Measurements from ENCODE around the gene PLAAT3. TPM values are rescaled to one million over a fixed set of nuclear protein-coding genes. Genes with fewer than 3 reads are reported as not detected.
"Not testable (repeated sequence)": the region's sequence is repeated elsewhere in the genome, so short reads cannot be mapped to it uniquely, and the experiment has no call there.

The PLAAT3 gene
- polyA plus RNA-seq, 1 of the 3 experiments (the other 2 are of a cell fraction), result 44.0 TPM

DNA sequence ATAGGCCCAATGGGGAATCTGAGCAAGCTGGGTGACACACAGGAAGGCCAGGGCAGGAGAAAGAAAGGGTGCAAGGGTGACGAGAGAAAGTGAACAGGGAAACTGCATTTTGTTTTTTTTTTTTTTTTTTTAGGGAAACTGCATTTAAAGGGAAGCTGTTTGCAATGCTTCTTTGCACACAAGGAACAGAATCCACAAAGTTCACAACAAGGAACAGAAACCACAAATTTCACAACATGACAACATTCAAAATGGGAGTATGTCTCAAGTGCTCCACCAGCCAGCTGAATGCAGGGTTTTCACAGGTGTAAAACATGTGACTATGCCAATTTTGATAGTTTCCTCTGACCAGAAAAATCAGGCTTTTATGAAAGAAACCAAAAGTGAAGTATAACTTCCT is 6.8 kb upstream of the PLAAT3 start:
- no peak for DNase-seq
- Histone ChIP-seq H3K36me3 (replicated peaks in 1 of 2; ENCODE audit: control insufficient read depth in 1 of 2, insufficient read depth in 2 of 2, low read length in 1 of 2) (no peaks in the 10 kb centered on the region), H3K4me2 (no peak overlapping the region), H3K9ac (no peak overlapping the region), H3F3A (replicated peaks; ENCODE audit: insufficient read depth) (peaks cover 7% of the 10 kb centered on the region), H4K20me1 (ENCODE audit: insufficient read depth) (no peaks in the 10 kb centered on the region), H3K27me3 (ENCODE audit: insufficient read depth) (no peaks in the 10 kb centered on the region), H2AFZ (ENCODE audit: low read depth) (no peak overlapping the region), H3K9me2 (no peaks in the 10 kb centered on the region), H3K79me2 (ENCODE audit: insufficient read depth) (no peaks in the 10 kb centered on the region), H3K9me3 (no peaks in the 10 kb centered on the region), H3K4me1 (ENCODE audit: control insufficient read depth in 1 of 2, insufficient read depth in 2 of 2, low read depth in 1 of 2, low read length in 1 of 2) (peaks cover 0 to 17% of the 10 kb centered on the region in 2 experiments; a peak in 2 of 4 replicates), H3K4me3 (ENCODE audit: low read depth in 2 of 2, low read length in 1 of 2) (no peak overlapping the region), H3K27ac (ENCODE audit: low read depth in 2 of 2, low read length in 1 of 2) (no peak overlapping the region)
- WGBS (ENCODE audit: low lambda C conversion rate), result 94% methylated on average over 1 of the region's 1 CpG
- ChIA-PET POLR2A (no interaction called here), CTCF (interaction anchor here (1.3 to 3.0 kb wide), 2 partner anchors 18 to 142 kb away, joined by 7 to 12 read pairs; no protein-coding TSS in a partner anchor)
- TF ChIP-seq GABPA (IDR thresholded peaks at IDR 0.05; ENCODE audit: low read depth) (no peak), SMC3 (IDR thresholded peaks at IDR 0.05; ENCODE audit: low read depth, low read length) (no peak), POLR2AphosphoS5 (IDR thresholded peaks at IDR 0.05; ENCODE audit: low read depth, low read length) (no peak), TCF12 (IDR thresholded peaks at IDR 0.05) (no peak), FOSL2 (IDR thresholded peaks at IDR 0.05; ENCODE audit: borderline replicate concordance, low read depth) (no peak)

DNA sequence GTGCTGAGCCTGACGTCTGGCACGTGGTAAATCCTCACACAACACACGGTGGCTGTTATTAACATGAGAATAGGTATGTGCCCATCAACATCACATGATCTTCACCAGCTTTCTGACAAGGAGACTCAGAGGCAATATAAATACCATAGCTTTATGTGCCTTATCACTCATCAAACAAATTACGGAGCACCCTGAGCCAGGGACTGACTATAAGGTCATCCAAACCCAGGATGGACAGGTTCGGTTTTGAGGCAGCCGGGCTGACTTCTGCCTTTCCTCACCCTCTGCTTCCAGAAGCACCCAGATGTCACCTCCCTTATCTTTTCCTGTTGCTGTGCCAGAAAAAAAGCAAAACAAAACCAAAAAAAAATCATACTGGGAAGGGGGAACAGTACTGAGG is 5.7 kb upstream of the PLAAT3 start:
- no peaks in the 10 kb centered on the region for H3K79me2 ChIP-seq (ENCODE audit: insufficient read depth)
- H3K4me3 ChIP-seq (ENCODE audit: low read depth in 2 of 2, low read length in 1 of 2), result no peak overlapping the region
- H3K27ac ChIP-seq (ENCODE audit: low read depth in 2 of 2, low read length in 1 of 2), result no peak overlapping the region
- H4K20me1 ChIP-seq (ENCODE audit: insufficient read depth), result no peaks in the 10 kb centered on the region
- TF ChIP-seq, protein P1, sequence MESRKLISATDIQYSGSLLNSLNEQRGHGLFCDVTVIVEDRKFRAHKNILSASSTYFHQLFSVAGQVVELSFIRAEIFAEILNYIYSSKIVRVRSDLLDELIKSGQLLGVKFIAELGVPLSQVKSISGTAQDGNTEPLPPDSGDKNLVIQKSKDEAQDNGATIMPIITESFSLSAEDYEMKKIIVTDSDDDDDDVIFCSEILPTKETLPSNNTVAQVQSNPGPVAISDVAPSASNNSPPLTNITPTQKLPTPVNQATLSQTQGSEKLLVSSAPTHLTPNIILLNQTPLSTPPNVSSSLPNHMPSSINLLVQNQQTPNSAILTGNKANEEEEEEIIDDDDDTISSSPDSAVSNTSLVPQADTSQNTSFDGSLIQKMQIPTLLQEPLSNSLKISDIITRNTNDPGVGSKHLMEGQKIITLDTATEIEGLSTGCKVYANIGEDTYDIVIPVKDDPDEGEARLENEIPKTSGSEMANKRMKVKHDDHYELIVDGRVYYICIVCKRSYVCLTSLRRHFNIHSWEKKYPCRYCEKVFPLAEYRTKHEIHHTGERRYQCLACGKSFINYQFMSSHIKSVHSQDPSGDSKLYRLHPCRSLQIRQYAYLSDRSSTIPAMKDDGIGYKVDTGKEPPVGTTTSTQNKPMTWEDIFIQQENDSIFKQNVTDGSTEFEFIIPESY (IDR thresholded peaks at IDR 0.05; ENCODE audit: borderline replicate concordance, low read depth), result no peak
- no peak for TF ChIP-seq SIN3A (IDR thresholded peaks at IDR 0.05; ENCODE audit: borderline replicate concordance, low read depth, low read length)
- TF ChIP-seq FOSL2 (IDR thresholded peaks at IDR 0.05; ENCODE audit: borderline replicate concordance, low read depth), result no peak
- TF ChIP-seq NRF1 (IDR thresholded peaks at IDR 0.05; ENCODE audit: low read depth, low read length), result no peak
- no peak for TF ChIP-seq YY1 (IDR thresholded peaks at IDR 0.05; ENCODE audit: low read depth)
- TF ChIP-seq TCF12 (IDR thresholded peaks at IDR 0.05), result no peak
- TF ChIP-seq FOXM1 (IDR thresholded peaks at IDR 0.05; ENCODE audit: low read depth), result no peak
- TF ChIP-seq, protein P2, sequence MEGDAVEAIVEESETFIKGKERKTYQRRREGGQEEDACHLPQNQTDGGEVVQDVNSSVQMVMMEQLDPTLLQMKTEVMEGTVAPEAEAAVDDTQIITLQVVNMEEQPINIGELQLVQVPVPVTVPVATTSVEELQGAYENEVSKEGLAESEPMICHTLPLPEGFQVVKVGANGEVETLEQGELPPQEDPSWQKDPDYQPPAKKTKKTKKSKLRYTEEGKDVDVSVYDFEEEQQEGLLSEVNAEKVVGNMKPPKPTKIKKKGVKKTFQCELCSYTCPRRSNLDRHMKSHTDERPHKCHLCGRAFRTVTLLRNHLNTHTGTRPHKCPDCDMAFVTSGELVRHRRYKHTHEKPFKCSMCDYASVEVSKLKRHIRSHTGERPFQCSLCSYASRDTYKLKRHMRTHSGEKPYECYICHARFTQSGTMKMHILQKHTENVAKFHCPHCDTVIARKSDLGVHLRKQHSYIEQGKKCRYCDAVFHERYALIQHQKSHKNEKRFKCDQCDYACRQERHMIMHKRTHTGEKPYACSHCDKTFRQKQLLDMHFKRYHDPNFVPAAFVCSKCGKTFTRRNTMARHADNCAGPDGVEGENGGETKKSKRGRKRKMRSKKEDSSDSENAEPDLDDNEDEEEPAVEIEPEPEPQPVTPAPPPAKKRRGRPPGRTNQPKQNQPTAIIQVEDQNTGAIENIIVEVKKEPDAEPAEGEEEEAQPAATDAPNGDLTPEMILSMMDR (IDR thresholded peaks at IDR 0.05), result no peak
- TF ChIP-seq GATA2 (CRISPR knock-in tag; IDR thresholded peaks at IDR 0.05), result no peak
- TF ChIP-seq, protein P3, sequence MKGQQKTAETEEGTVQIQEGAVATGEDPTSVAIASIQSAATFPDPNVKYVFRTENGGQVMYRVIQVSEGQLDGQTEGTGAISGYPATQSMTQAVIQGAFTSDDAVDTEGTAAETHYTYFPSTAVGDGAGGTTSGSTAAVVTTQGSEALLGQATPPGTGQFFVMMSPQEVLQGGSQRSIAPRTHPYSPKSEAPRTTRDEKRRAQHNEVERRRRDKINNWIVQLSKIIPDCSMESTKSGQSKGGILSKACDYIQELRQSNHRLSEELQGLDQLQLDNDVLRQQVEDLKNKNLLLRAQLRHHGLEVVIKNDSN (IDR thresholded peaks at IDR 0.05; ENCODE audit: borderline replicate concordance, low read depth), result no peak
- TF ChIP-seq, protein P4, sequence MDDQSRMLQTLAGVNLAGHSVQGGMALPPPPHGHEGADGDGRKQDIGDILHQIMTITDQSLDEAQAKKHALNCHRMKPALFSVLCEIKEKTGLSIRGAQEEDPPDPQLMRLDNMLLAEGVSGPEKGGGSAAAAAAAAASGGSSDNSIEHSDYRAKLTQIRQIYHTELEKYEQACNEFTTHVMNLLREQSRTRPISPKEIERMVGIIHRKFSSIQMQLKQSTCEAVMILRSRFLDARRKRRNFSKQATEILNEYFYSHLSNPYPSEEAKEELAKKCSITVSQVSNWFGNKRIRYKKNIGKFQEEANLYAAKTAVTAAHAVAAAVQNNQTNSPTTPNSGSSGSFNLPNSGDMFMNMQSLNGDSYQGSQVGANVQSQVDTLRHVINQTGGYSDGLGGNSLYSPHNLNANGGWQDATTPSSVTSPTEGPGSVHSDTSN (IDR thresholded peaks at IDR 0.05), result no peak
- POLR2A ChIA-PET, result no interaction called here
- no peaks in the 10 kb centered on the region for H3K9me3 ChIP-seq
- peaks cover 0 to 17% of the 10 kb centered on the region in 2 experiments; a peak in 2 of 4 replicates for H3K4me1 ChIP-seq (ENCODE audit: control insufficient read depth in 1 of 2, insufficient read depth in 2 of 2, low read depth in 1 of 2, low read length in 1 of 2)
- no peak overlapping the region for H2AFZ ChIP-seq (ENCODE audit: low read depth)
- peaks cover 10% of the 10 kb centered on the region for H3F3A ChIP-seq (replicated peaks; ENCODE audit: insufficient read depth)
- H3K9me2 ChIP-seq, result no peaks in the 10 kb centered on the region
- H3K27me3 ChIP-seq (ENCODE audit: insufficient read depth), result no peaks in the 10 kb centered on the region
- 79% methylated on average over 6 of the region's 6 CpGs for WGBS (ENCODE audit: low lambda C conversion rate)
- no peak for DNase-seq
- H3K4me2 ChIP-seq, result no peak overlapping the region
- CTCF ChIA-PET, result interaction anchor here (2.3 to 3.0 kb wide), 2 partner anchors 17 to 141 kb away, joined by 12 read pairs; no protein-coding TSS in a partner anchor
- no peak overlapping the region for H3K9ac ChIP-seq
- H3K36me3 ChIP-seq (replicated peaks in 1 of 2; ENCODE audit: control insufficient read depth in 1 of 2, insufficient read depth in 2 of 2, low read length in 1 of 2), result no peaks in the 10 kb centered on the region

DNA sequence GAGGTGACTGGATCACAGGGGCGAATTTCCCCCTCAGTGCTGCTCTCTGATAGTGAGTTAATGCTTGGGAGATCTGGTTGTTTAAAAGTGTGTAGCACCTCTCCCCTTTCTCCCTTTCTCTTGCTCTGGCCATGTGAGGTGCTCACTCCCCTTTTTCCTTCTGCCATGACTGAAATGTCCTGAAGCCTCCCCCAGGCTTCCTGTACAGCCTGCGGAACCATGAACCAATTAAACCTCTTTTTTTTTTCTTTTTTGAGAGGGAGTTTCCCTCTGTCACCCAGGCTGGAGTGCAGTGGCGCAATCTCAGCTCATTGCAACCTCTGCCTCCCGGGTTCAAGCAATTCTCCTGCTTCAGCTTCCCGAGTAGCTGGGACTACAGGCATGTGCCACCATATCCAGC is 3.5 kb upstream of the PLAAT3 start:
- POLR2A ChIA-PET; H3K4me1 ChIP-seq (ENCODE audit: control insufficient read depth in 1 of 2, insufficient read depth in 2 of 2, low read depth in 1 of 2, low read length in 1 of 2); H4K20me1 ChIP-seq (ENCODE audit: insufficient read depth); H3F3A ChIP-seq (replicated peaks; ENCODE audit: insufficient read depth); H3K4me3 ChIP-seq (ENCODE audit: low read depth in 2 of 2, low read length in 1 of 2); H3K27me3 ChIP-seq (ENCODE audit: insufficient read depth); H3K79me2 ChIP-seq (ENCODE audit: insufficient read depth); H2AFZ ChIP-seq (ENCODE audit: low read depth); H3K9me2 ChIP-seq; H3K4me2 ChIP-seq; H3K9ac ChIP-seq; H3K27ac ChIP-seq (ENCODE audit: low read depth in 2 of 2, low read length in 1 of 2); H3K9me3 ChIP-seq; H3K36me3 ChIP-seq (replicated peaks in 1 of 2; ENCODE audit: control insufficient read depth in 1 of 2, insufficient read depth in 2 of 2, low read length in 1 of 2); DNase-seq: not testable (repeated sequence)
- WGBS (ENCODE audit: low lambda C conversion rate), result 94% methylated on average over 5 of the region's 5 CpGs
- CTCF ChIA-PET, result interaction anchor here (0.6 kb wide), 1 partner anchor 477 kb away, joined by 3 read pairs; no protein-coding TSS in a partner anchor
